Mucosa of descending colon (tissue), 3 donors: ENCODE results near the gene SLC17A7. TPM values are rescaled to one million over a fixed set of nuclear protein-coding genes. Genes with fewer than 3 reads are reported as not detected.
"Not testable (repeated sequence)": the region's sequence is repeated elsewhere in the genome, so short reads cannot be mapped to it uniquely, and the experiment has no call there.

Source experiments
- ATAC-seq: fragments of 200-7000 bp; cut with Tn5 transposase; one replicate; pipeline ENCODE4 v1.9.1; 2020; ENCODE audit warnings: mild to moderate bottlenecking, moderate library complexity
- DNase-seq, 3 donors: peaks; one replicate each; pipeline ENCODE4 v3.0.0-alpha.2; 2020
- H3K36me3 ChIP-seq: fragments of 200-600 bp; one replicate; pipeline ENCODE4 v1.8.0; 2021; ENCODE audit warnings: low read depth, mild to moderate bottlenecking
- H3K4me1 ChIP-seq: fragments of 200-600 bp; one replicate; pipeline ENCODE4 v1.8.0; 2021; ENCODE audit warnings: low read depth, mild to moderate bottlenecking
- H3K4me3 ChIP-seq: fragments of 200-600 bp; one replicate; pipeline ENCODE4 v1.8.0; 2021; ENCODE audit warnings: mild to moderate bottlenecking
- H3K9me3 ChIP-seq: fragments of 200-600 bp; one replicate; pipeline ENCODE4 v1.8.0; 2021; ENCODE audit warnings: mild to moderate bottlenecking
- intact Hi-C, 2 donors: fragments of 100-400 bp; cut with DNase I in 1 of 2; cut with micrococcal nuclease in 1 of 2; formaldehyde crosslinking; loops; one replicate each; pipeline versions ENCODE4 v1.11.0 to v1.11.1; 2022; cut with DNase I, micrococcal nuclease
- total RNA-seq, 3 donors: library from RNA; stranded (reverse); fragmentation: NEBNext Ultra II Directional in 2 of 3; extraction: Animal tissue kit (Norgen Biotek cat#: 25700) in 2 of 3; gene quantifications; one replicate each; pipeline versions ENCODE4 v1.2.1 to v1.2.4, GENCODE V29; 2021 to 2023
- TF ChIP-seq, protein P1 (sequence below): fragments of 200-600 bp; IDR thresholded peaks from one replicate; pipeline ENCODE4 v1.8.0; 2022; ENCODE audit warnings: antibody characterized with exemption, mild to moderate bottlenecking
- donor health status: DM: no; HTN: no; CAD: no; lungs with moderate emphysema.
- donor health status: DM: no; HTN: no; CAD: no.
- donor health status: DM: no; HTN: yes; CAD: no.

The SLC17A7 gene
- total RNA-seq, 3 donors from 2014 or later = 0.20 to 1.0 (median 0.51) TPM

DNA sequence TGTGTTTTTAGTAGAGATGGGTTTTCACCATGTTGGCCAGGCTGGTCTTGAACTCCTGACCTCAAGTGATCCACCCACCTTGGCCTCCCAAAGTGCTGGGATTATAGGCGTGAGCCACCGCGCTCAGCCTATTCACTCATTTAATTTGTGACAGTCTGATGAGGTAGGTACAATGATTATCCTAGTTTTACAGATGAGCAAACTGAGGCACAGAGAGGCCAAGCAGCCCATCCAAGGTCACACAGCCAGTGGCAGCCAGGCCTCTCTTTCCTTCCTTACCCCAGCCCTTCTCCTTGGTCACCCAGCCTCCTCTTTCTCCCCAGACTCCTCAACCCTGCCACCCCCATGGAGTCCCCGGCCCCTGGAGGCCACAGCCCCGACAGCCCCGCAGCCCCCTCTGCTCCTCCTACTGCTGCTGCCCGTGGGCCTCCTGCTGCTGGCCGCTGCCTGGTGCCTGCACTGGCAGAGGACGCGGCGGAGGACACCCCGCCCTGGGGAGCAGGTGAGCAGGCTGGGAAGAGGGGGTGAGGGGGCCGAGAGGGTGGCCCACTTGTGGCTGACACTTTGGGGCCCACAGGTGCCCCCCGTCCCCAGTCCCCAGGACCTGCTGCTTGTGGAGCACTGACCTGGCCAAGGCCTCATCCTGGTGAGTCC lies 38.8 kb upstream of the SLC17A7 start:
- DNase-seq (no peak), ATAC-seq (no peak)
- intact Hi-C loops = no loop called here
- peaks cover 3% of the 10 kb centered on the region for H3K4me1 ChIP-seq
- no peaks in the 10 kb centered on the region for H3K9me3 ChIP-seq
- no peaks in the 10 kb centered on the region for H3K36me3 ChIP-seq
- TF ChIP-seq, protein P1, sequence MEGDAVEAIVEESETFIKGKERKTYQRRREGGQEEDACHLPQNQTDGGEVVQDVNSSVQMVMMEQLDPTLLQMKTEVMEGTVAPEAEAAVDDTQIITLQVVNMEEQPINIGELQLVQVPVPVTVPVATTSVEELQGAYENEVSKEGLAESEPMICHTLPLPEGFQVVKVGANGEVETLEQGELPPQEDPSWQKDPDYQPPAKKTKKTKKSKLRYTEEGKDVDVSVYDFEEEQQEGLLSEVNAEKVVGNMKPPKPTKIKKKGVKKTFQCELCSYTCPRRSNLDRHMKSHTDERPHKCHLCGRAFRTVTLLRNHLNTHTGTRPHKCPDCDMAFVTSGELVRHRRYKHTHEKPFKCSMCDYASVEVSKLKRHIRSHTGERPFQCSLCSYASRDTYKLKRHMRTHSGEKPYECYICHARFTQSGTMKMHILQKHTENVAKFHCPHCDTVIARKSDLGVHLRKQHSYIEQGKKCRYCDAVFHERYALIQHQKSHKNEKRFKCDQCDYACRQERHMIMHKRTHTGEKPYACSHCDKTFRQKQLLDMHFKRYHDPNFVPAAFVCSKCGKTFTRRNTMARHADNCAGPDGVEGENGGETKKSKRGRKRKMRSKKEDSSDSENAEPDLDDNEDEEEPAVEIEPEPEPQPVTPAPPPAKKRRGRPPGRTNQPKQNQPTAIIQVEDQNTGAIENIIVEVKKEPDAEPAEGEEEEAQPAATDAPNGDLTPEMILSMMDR = no peak
- H3K4me3 ChIP-seq = no peak overlapping the region

- Histone ChIP-seq H3K4me3 (no peak overlapping the region), H3K4me1 (peaks cover 8% of the 10 kb centered on the region), H3K9me3 (no peaks in the 10 kb centered on the region), H3K36me3 (no peaks in the 10 kb centered on the region)
- DNase-seq = peak in 1 of 3 donors; percentile 66
- intact Hi-C loops = no loop called here
- no peak for ATAC-seq
- TF ChIP-seq, protein P1 = peak; percentile 26
These were observed 34.9 kb upstream of the SLC17A7 start for GRCh38 chr19:49475995-49476880.

- no peaks in the 10 kb centered on the region for H3K36me3 ChIP-seq
- DNase-seq (no peak), ATAC-seq (no peak)
- no peak overlapping the region for H3K4me3 ChIP-seq
- no peaks in the 10 kb centered on the region for H3K9me3 ChIP-seq
- TF ChIP-seq, protein P1 = no peak
- intact Hi-C loops = no loop called here
- H3K4me1 ChIP-seq = peaks cover 8% of the 10 kb centered on the region
These were observed 34.0 kb upstream of the SLC17A7 start for GRCh38 chr19:49475191-49475917.

- ATAC-seq = no peak
- no peak for DNase-seq
- Histone ChIP-seq H3K4me3 (no peak overlapping the region), H3K9me3 (no peaks in the 10 kb centered on the region), H3K4me1 (peaks cover 8% of the 10 kb centered on the region), H3K36me3 (no peaks in the 10 kb centered on the region)
- intact Hi-C loops = no loop called here
- TF ChIP-seq, protein P1 = no peak
These were observed 33.2 kb upstream of the SLC17A7 start for GRCh38 chr19:49474542-49474924.

GRCh38 chr19:49473868-49474541 lies 32.7 kb upstream of the SLC17A7 start, which contains the start of gene FLT3LG:
Gene FLT3LG, plus strand, starts transcription at chr19:49474215. Its CDS starts 425 bp downstream, at chr19:49474640.
- intact Hi-C loops = no loop called here
- Histone ChIP-seq H3K4me3 (no peak within 1 kb of the TSS), H3K9me3 (no peaks in the 10 kb centered on the region), H3K4me1 (peaks cover 10% of the 10 kb centered on the region), H3K36me3 (no peaks in the 10 kb centered on the region)
- DNase-seq (peak; percentile 81 to 87 (median 85)), ATAC-seq (peak; percentile 84)
- TF ChIP-seq, protein P1 = peak; percentile 99

- H3K36me3 ChIP-seq, H3K9me3 ChIP-seq, ATAC-seq, intact Hi-C loops, DNase-seq, H3K4me3 ChIP-seq: not testable (repeated sequence)
- H3K4me1 ChIP-seq = peaks cover 12% of the 10 kb centered on the region
These were observed 32.2 kb upstream of the SLC17A7 start for GRCh38 chr19:49473501-49473867.
